HCT116 (cell line): ENCODE data around the gene SPHK1.

Experiments used
- EZH2 ChIP-seq: fragments of 200-600 bp; sonication (generic); IDR thresholded peaks from 2 replicates; pipeline ENCODE4 v1.6.1; 2017; ENCODE audit warnings: antibody characterized with exemption, mixed run types
- POLR2A ChIP-seq: IDR thresholded peaks from 2 replicates; pipeline ENCODE4 v1.7.0; 2011; ENCODE audit warnings: borderline replicate concordance; ENCODE audit not compliant: insufficient read depth, insufficient read length; ENCODE audit errors: extremely low read depth
- SRF ChIP-seq: IDR thresholded peaks from 2 replicates; pipeline ENCODE4 v1.6.1; 2012; ENCODE audit warnings: low read depth
- ZFX ChIP-seq: fragments of 450-650 bp; IDR thresholded peaks from 2 replicates; pipeline ENCODE4 v1.6.1; 2017
- TF ChIP-seq, protein P1 (sequence below), 3 experiments: fragments of 200-600 bp in 1 of 3; sonication (generic) in 1 of 3; IDR thresholded peaks in 2 of 3; conservative IDR thresholded peaks in 1 of 3; 2 replicates each; pipeline ENCODE4 v1.5.1; 2012 to 2017; ENCODE audit warnings: low read depth in 2 of 3, low read length in 2 of 3, antibody characterized with exemption in 1 of 3, borderline replicate concordance in 1 of 3, control low read depth in 1 of 3, mild to moderate bottlenecking in 1 of 3, mixed read lengths in 1 of 3, mixed run types in 1 of 3, moderate library complexity in 1 of 3; ENCODE audit not compliant: insufficient read depth in 1 of 3

DNA sequence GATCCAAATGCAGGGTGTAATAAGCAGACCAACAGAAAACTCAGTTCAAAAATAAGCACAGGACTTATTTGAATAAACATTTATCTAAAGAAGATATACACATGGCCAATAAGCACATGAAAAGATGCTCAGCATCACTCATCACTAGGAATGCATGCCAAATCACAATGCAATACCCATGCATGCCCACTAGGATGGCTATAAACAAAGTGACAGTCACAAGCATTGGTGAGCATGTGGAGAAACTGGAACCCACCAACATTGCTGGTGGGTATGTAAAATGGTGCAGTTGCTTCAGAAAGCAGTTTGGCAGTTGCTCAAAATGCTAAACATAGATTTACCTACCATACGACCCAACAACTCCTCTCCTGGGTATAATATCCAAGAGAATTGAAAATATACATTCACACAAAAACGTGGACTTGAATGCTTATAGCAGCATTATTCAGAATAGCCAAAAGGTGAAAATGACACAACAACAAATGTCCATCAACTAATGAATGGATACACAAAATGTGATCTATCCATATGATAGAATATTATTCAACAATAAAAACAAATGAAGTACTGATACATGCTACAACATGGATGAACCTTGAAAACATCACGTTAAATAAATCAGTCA, 48.4 kb downstream of the SPHK1 start:
- TF ChIP-seq, protein P1, sequence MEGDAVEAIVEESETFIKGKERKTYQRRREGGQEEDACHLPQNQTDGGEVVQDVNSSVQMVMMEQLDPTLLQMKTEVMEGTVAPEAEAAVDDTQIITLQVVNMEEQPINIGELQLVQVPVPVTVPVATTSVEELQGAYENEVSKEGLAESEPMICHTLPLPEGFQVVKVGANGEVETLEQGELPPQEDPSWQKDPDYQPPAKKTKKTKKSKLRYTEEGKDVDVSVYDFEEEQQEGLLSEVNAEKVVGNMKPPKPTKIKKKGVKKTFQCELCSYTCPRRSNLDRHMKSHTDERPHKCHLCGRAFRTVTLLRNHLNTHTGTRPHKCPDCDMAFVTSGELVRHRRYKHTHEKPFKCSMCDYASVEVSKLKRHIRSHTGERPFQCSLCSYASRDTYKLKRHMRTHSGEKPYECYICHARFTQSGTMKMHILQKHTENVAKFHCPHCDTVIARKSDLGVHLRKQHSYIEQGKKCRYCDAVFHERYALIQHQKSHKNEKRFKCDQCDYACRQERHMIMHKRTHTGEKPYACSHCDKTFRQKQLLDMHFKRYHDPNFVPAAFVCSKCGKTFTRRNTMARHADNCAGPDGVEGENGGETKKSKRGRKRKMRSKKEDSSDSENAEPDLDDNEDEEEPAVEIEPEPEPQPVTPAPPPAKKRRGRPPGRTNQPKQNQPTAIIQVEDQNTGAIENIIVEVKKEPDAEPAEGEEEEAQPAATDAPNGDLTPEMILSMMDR (IDR thresholded peaks at IDR 0.05 in 2 of 3, conservative IDR thresholded peaks at IDR 0.05 in 1 of 3; ENCODE audit: borderline replicate concordance in 1 of 3, insufficient read depth in 1 of 3, low read depth in 2 of 3, low read length in 2 of 3) = peak in 2 of 3 experiments; percentile 73 to 76; a peak in 4 of 6 replicates
- no peak for TF ChIP-seq SRF
- no peak for TF ChIP-seq ZFX
- TF ChIP-seq POLR2A = no peak
- TF ChIP-seq EZH2 = no peak
